KMS-11 (cell line): Measurements from ENCODE around the gene SLC11A2.

ENCODE experiments used
- H2AFZ ChIP-seq: fragments of 200-600 bp; sonication (generic); 2 replicates; pipeline ENCODE4 v1.6.1; 2016; ENCODE audit warnings: antibody characterized with exemption, mixed run types, low read depth
- H3K27ac ChIP-seq: fragments of 200-600 bp; sonication (generic); 2 replicates; pipeline ENCODE4 v1.6.1; 2016; ENCODE audit warnings: mild to moderate bottlenecking, mixed run types
- H3K27me3 ChIP-seq: fragments of 200-600 bp; sonication (generic); 2 replicates; pipeline ENCODE4 v1.6.1; 2017; ENCODE audit warnings: mild to moderate bottlenecking, low read depth, mixed run types, moderate library complexity; ENCODE audit not compliant: insufficient read depth
- H3K36me3 ChIP-seq: fragments of 200-600 bp; sonication (generic); 2 replicates; pipeline ENCODE4 v1.6.1; 2017; ENCODE audit warnings: mild to moderate bottlenecking, mixed run types; ENCODE audit not compliant: insufficient read depth
- H3K4me1 ChIP-seq: fragments of 200-600 bp; sonication (generic); 2 replicates; pipeline ENCODE4 v1.6.1; 2016; ENCODE audit warnings: mild to moderate bottlenecking, low read depth, mixed run types; ENCODE audit not compliant: poor library complexity, severe bottlenecking
- H3K4me2 ChIP-seq: fragments of 200-600 bp; sonication (generic); 2 replicates; pipeline ENCODE4 v1.7.0; 2016; ENCODE audit warnings: mild to moderate bottlenecking, mixed run types
- H3K4me3 ChIP-seq: fragments of 200-600 bp; sonication (generic); IDR thresholded peaks from 2 replicates; pipeline ENCODE4 v1.6.1; 2017; ENCODE audit warnings: low read depth, low read length, mixed read lengths; ENCODE audit not compliant: insufficient read depth
- H3K79me2 ChIP-seq: fragments of 200-600 bp; sonication (generic); 2 replicates; pipeline ENCODE4 v1.6.1; 2016; ENCODE audit warnings: low read depth, mixed run types; ENCODE audit not compliant: insufficient read depth
- H3K9ac ChIP-seq: fragments of 200-600 bp; sonication (generic); 2 replicates; pipeline ENCODE4 v1.6.1; 2016; ENCODE audit warnings: mild to moderate bottlenecking, mixed run types
- H4K20me1 ChIP-seq: fragments of 200-600 bp; sonication (generic); 2 replicates; pipeline ENCODE4 v1.6.1; 2016; ENCODE audit warnings: mild to moderate bottlenecking, mixed run types; ENCODE audit not compliant: insufficient read depth
- TF ChIP-seq, protein P1 (sequence below): fragments of 200-600 bp; sonication (generic); conservative IDR thresholded peaks from 2 replicates; pipeline ENCODE4 v1.6.1; 2017; ENCODE audit warnings: low read depth, mild to moderate bottlenecking, antibody characterized with exemption, low read length, moderate library complexity, mixed read lengths

The SLC11A2 gene

DNA sequence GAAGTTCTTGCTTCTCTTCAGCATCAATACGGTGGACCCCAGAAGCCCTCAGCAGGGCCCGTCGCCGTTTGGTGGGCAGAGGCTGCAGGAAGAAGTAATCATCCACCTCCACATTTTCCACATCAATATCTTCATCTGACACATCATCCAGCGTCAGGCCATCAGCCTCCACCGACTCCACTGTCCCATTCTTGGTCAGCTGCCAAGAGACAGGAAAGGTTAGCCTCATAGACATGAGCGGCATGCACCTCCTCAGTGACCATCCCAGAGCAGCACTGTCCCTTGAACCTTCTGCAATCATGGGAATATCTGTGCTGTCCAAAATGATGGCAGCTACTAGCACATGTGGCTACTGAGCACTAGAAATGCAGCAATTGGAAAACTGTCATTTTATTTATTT is 41.6 kb upstream of the SLC11A2 start:
- H3K4me3 ChIP-seq: no peak overlapping the region
- H3K9ac ChIP-seq: no peak overlapping the region
- no peak overlapping the region for H3K27ac ChIP-seq
- H3K4me2 ChIP-seq: no peak overlapping the region
- no peak overlapping the region for H2AFZ ChIP-seq
- no peaks in the 10 kb centered on the region for H3K27me3 ChIP-seq
- no peaks in the 10 kb centered on the region for H3K79me2 ChIP-seq
- TF ChIP-seq, protein P1, sequence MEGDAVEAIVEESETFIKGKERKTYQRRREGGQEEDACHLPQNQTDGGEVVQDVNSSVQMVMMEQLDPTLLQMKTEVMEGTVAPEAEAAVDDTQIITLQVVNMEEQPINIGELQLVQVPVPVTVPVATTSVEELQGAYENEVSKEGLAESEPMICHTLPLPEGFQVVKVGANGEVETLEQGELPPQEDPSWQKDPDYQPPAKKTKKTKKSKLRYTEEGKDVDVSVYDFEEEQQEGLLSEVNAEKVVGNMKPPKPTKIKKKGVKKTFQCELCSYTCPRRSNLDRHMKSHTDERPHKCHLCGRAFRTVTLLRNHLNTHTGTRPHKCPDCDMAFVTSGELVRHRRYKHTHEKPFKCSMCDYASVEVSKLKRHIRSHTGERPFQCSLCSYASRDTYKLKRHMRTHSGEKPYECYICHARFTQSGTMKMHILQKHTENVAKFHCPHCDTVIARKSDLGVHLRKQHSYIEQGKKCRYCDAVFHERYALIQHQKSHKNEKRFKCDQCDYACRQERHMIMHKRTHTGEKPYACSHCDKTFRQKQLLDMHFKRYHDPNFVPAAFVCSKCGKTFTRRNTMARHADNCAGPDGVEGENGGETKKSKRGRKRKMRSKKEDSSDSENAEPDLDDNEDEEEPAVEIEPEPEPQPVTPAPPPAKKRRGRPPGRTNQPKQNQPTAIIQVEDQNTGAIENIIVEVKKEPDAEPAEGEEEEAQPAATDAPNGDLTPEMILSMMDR: no peak
- H4K20me1 ChIP-seq: no peaks in the 10 kb centered on the region
- peaks cover 31% of the 10 kb centered on the region for H3K4me1 ChIP-seq
- H3K36me3 ChIP-seq: no peaks in the 10 kb centered on the region

DNA sequence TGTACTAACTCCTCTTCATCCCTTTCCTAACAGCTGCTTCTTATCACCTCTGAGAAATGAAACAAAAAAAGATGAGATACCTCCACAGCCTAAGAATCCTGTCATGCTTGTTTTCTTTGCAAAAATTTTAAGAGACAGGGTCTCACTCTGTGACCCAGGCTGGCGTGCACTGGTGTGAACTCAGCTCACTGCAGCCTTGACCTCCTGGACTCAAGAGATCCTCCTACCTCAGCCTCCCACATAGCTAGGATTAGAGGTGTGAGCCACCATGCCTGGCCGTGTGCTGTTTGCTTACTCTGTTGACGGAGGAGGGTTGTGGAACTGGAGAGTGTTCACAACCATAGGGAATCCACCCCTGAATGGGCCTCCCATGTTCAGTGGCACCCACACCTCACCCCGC is 41.0 kb upstream of the SLC11A2 start:
- H3K4me2 ChIP-seq: no peak overlapping the region
- TF ChIP-seq, protein P1: no peak
- no peaks in the 10 kb centered on the region for H3K27me3 ChIP-seq
- no peaks in the 10 kb centered on the region for H3K36me3 ChIP-seq
- H4K20me1 ChIP-seq: no peaks in the 10 kb centered on the region
- peaks cover 31% of the 10 kb centered on the region for H3K4me1 ChIP-seq
- no peak overlapping the region for H3K27ac ChIP-seq
- H3K4me3 ChIP-seq: no peak overlapping the region
- H3K79me2 ChIP-seq: no peaks in the 10 kb centered on the region
- no peak overlapping the region for H2AFZ ChIP-seq
- H3K9ac ChIP-seq: no peak overlapping the region

DNA sequence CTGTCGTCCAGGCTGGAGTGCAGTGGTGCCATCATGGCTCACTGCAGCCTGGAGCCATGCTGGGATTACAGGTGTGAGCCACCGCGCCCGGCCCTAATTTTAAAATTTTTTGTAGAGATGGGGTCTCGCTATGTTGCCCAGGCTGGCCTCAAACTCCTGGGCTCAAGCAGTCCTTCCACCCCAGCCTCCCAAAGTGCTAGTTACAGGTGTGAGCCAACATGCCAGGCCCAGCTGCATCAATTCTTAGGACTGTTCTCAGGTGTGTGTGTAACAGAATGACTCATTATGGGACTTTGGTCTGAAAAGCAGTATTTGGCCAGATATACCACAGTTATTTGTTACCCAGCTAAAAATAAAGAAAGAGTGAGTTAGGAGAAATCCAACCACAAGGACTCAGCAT is 39.3 kb upstream of the SLC11A2 start:
- no peak overlapping the region for H3K27ac ChIP-seq
- no peak overlapping the region for H3K9ac ChIP-seq
- H3K27me3 ChIP-seq: no peaks in the 10 kb centered on the region
- H3K4me2 ChIP-seq: peak overlapping the region; percentile 27; the same call in 1 of the 2 replicates
- H3K4me1 ChIP-seq: peaks cover 28% of the 10 kb centered on the region
- H2AFZ ChIP-seq: no peak overlapping the region
- H4K20me1 ChIP-seq: no peaks in the 10 kb centered on the region
- no peaks in the 10 kb centered on the region for H3K36me3 ChIP-seq
- TF ChIP-seq, protein P1: no peak
- no peak overlapping the region for H3K4me3 ChIP-seq
- H3K79me2 ChIP-seq: no peaks in the 10 kb centered on the region

DNA sequence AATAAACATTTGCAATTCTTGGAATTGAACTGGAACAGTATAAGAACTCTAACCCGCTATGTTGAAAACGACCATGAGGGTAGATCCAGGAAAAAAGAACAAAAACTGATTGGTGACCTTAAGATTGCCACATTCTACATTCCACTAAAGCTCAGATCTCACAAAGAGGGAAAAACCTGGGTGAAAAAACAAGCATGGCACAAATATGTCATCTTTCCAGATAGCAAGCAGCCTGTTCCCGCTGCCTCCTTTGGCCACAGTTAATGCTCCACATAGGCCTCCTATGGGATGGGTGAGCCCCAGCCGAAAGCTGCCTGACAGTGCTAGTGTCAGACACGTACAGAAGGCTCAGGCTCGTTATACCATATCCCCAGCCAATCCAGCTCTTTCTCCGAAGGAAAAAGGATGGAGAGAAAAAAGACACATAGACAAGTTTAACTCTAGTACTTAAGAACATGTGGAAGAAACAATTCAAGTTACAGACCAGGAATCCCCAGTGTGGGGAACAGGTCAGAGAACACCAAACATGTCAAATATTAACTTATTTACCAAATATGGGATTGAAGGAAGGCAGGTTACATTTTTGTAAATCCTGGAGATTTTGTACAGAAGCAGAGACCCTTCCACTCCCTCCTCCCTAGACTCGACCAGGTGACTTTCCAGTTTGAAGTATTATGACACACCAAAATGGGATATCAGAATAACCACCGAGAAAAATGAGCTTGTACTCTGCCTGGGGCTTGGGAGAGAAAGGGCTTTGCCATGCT is 36.6 kb upstream of the SLC11A2 start:
- Histone ChIP-seq H2AFZ (no peak overlapping the region), H3K4me2 (no peak overlapping the region), H3K27me3 (no peaks in the 10 kb centered on the region), H3K4me3 (no peak overlapping the region), H3K36me3 (no peaks in the 10 kb centered on the region), H3K4me1 (peaks cover 18% of the 10 kb centered on the region), H3K79me2 (no peaks in the 10 kb centered on the region), H3K27ac (no peak overlapping the region), H4K20me1 (no peaks in the 10 kb centered on the region), H3K9ac (no peak overlapping the region)
- TF ChIP-seq, protein P1: no peak
